Tibial nerve (tissue), 4 donors: ENCODE results near the gene ADM5. TPM values are rescaled to one million over a fixed set of nuclear protein-coding genes. Genes with fewer than 3 reads are reported as not detected.
A peak's percentile ranks its signal among the peaks of the same experiment; 100 is the strongest.

Experiments used
- DNase-seq, 2 donors: peaks; one replicate each; pipeline ENCODE4 v3.0.0-alpha.2; 2019; ENCODE audit warnings: low spot score in 2 of 2
- H3K27ac ChIP-seq, 4 donors: fragments of 200-600 bp; sonication (generic) in 3 of 4; one replicate each; pipeline ENCODE4 v1.5.1; 2017 to 2019; ENCODE audit warnings: mild to moderate bottlenecking in 1 of 4
- H3K27me3 ChIP-seq, 2 donors: fragments of 200-600 bp; sonication (generic) in 1 of 2; one replicate each; pipeline versions ENCODE4 v1.5.1 to v1.6.0; 2017 to 2019
- H3K36me3 ChIP-seq, 3 donors: fragments of 200-600 bp; sonication (generic); one replicate each; pipeline ENCODE4 v1.5.1; 2018 to 2019
- H3K4me1 ChIP-seq, 4 donors: fragments of 200-600 bp; sonication (generic) in 3 of 4; one replicate each; pipeline ENCODE4 v1.5.1; 2017 to 2019
- H3K4me3 ChIP-seq, 4 donors: fragments of 200-600 bp; sonication (generic) in 3 of 4; one replicate each; pipeline ENCODE4 v1.5.1; 2017 to 2019; ENCODE audit warnings: mild to moderate bottlenecking in 1 of 4, moderate library complexity in 1 of 4
- H3K9me3 ChIP-seq, 4 donors: fragments of 200-600 bp; sonication (generic) in 3 of 4; one replicate each; pipeline ENCODE4 v1.5.1; 2017 to 2019
- CTCF ChIP-seq, 5 experiments: fragments of 200-600 bp in 3 of 5; fragments of 450-650 bp in 2 of 5; sonication (generic) in 3 of 5; IDR thresholded peaks; one replicate each; pipeline ENCODE4 v1.5.1; 2016 to 2019; ENCODE audit warnings: antibody characterized with exemption in 5 of 5, mild to moderate bottlenecking in 3 of 5, moderate library complexity in 2 of 5
- EP300 ChIP-seq, 2 donors: sonication (generic); formaldehyde crosslinking; IDR thresholded peaks; one replicate each; pipeline ENCODE4 v1.6.1; 2017; ENCODE audit warnings: antibody characterized with exemption in 2 of 2, mild to moderate bottlenecking in 1 of 2
- POLR2A ChIP-seq, 2 donors: fragments of 450-650 bp; IDR thresholded peaks; one replicate each; pipeline ENCODE4 v1.6.1; 2017; ENCODE audit warnings: antibody characterized with exemption in 2 of 2, mild to moderate bottlenecking in 2 of 2, moderate library complexity in 2 of 2
- WGBS, 2 donors: methylation state at CpG; one replicate each; pipeline ENCODE4 v1.1.5; 2018; 5-methylcytosine and 5-hydroxymethylcytosine counted together
- total RNA-seq, 4 donors: library from RNA; depleted of rRNA; stranded (reverse); fragments of >200 nt; gene quantifications; one replicate each; pipeline ENCODE4 v1.1.0, GENCODE V29; 2016

Gene ADM5
- total RNA-seq, 4 donors from 2014 or later: 1.5 to 4.3 TPM; not detected in 2

DNA sequence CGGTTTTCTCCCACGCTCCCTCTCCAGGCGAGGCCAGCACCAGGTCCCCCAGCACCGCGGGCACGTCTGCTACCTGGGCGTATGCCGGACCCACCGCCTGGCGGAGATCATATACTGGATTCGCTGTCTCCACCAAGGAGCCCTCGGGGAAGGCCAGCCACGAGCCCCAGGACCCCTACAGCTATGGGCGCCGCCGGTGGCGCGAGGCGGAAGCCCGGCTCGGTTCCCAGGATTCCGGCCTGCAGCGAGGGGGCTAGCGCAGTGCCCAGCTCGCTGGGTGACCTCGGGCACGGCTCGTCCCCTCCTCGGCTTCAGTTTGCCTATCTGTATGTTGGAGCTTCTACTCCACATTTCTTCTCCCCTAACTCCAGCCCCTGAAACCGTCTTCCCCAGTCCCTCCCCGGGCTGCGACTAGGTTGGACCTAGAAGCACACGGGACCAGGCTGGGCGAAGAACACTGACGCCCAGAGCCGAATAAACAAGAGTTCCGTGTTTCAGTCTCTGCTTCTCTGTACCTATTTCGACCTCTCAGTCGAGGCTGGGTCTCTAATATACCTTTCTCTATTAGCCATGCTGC, 773 bp downstream of the ADM5 start:
- H3K36me3 ChIP-seq: peaks cover 0 to 38% (median 9%) of the 10 kb centered on the region in 3 donors
- H3K27ac ChIP-seq: peak overlapping the region; percentile 8 to 60 (median 14)
- no peaks in the 10 kb centered on the region for H3K9me3 ChIP-seq
- DNase-seq: no peak
- peaks cover 0 to 27% (median 10%) of the 10 kb centered on the region in 4 donors for H3K4me1 ChIP-seq
- WGBS, 2 donors: 18% methylated on average over 22 to 27 of the region's 39 CpGs
- TF ChIP-seq CTCF (IDR thresholded peaks at IDR 0.05) (peak in 1 of 5 experiments; percentile 3), POLR2A (IDR thresholded peaks at IDR 0.05) (no peak), EP300 (IDR thresholded peaks at IDR 0.05) (no peak)
- H3K4me3 ChIP-seq: peak overlapping the region; percentile 24 to 49 (median 35)
- peaks cover 0 to 39% of the 10 kb centered on the region in 2 donors for H3K27me3 ChIP-seq

DNA sequence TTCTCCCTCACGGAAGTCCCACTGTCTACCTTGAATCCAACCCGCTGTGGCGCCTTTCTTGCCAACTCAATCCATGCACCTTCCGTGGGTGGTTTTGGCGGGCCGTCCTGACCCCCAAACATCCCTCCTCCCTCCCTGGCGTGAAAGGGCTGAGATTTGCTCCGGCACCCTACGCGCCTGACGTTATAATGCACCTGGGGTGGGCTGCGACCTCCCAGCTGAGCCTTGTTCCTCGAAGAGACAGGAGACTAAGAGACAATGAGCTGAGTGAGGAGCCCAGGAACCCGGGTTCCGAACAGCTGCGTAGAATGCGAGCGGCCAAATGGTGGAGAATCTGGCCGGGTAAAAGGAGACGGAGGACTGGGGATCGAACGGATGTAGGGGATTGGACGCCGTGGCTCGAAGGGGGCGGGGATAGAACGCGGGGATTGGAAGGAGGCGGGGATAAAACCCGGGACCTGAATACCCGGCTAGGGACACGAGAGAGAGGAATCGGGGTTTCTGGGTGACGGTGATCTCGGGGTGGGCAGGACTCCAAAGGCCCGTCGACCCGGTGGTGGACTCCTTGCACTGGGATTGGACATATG, 1.4 kb downstream of the ADM5 start, which contains the start of gene CPT1C:
Gene CPT1C, plus strand, starts transcription at position 461 of the 587 bp plus-strand sequence. CDS start 1,137 bp downstream, outside the sequence.
- Histone ChIP-seq H3K4me1 (peaks cover 0 to 27% (median 10%) of the 10 kb centered on the region in 4 donors), H3K27me3 (peaks cover 0 to 39% of the 10 kb centered on the region in 2 donors), H3K36me3 (peaks cover 0 to 32% (median 7%) of the 10 kb centered on the region in 3 donors), H3K4me3 (peak within 1 kb of the TSS; percentile 24 to 49 (median 35)), H3K27ac (peak within 1 kb of the TSS; percentile 8 to 60 (median 14)), H3K9me3 (no peaks in the 10 kb centered on the region)
- 2 to 5% methylated on average over 38 of the region's 38 CpGs for WGBS, 2 donors
- DNase-seq: peak; percentile 47 to 70
- no peak for TF ChIP-seq EP300 (IDR thresholded peaks at IDR 0.05)
- peak in 1 of 2 donors; percentile 31 for TF ChIP-seq POLR2A (IDR thresholded peaks at IDR 0.05)
- TF ChIP-seq CTCF (IDR thresholded peaks at IDR 0.05): no peak

DNA sequence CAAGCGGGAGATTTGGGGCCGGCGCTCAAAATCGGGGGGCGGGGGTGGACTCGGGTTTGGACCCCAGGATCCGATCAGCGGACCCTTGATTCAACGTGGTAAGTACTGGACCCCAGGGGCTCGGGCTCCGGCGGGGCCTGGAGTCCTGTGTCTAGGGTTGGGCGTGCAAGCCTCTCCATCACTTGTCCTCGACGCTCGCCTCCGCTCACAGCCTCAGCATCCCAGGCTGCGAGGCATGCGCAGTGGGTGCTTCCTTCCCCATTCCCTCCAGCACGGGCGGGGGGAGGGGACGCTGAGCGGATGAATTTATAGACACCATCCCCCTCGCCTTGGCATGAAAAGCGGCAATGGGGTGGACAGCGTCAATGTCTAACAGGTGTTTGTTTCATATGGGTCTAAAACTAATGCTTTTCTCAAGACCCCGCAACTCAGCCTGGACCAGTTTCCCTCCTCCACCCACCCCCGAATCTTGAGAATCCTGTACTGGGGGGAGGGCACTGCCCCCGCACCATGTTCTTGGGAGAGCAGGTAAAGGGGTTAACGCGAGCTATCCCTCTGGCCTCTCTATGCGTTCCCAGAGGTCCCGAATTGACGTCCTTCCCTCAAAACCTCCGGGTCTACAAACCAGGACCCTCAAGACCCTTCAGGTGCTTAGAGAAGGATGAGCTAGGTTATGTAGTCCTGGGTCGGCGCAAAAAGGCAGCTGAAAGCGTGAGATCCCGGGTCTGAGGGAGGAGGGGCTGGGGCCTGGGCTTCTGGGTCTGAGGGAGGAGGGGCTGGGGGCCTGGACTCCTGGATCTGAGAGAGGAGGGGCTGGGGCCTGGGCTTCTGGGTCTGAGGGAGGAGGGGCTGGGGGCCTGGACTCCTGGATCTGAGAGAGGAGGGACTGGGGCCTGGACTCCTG, 2.1 kb downstream of the ADM5 start:
- Histone ChIP-seq H3K9me3 (no peaks in the 10 kb centered on the region), H3K27ac (no peak overlapping the region), H3K36me3 (peaks cover 0 to 24% (median 0%) of the 10 kb centered on the region in 3 donors), H3K4me3 (peak overlapping the region; percentile 24 to 49 (median 35)), H3K4me1 (peaks cover 0 to 27% (median 10%) of the 10 kb centered on the region in 4 donors), H3K27me3 (peaks cover 0 to 39% of the 10 kb centered on the region in 2 donors)
- DNase-seq: no peak
- WGBS, 2 donors: 6 to 13% methylated on average over 23 to 28 of the region's 39 CpGs
- no peak for TF ChIP-seq EP300 (IDR thresholded peaks at IDR 0.05)
- TF ChIP-seq CTCF (IDR thresholded peaks at IDR 0.05): no peak
- TF ChIP-seq POLR2A (IDR thresholded peaks at IDR 0.05): no peak

DNA sequence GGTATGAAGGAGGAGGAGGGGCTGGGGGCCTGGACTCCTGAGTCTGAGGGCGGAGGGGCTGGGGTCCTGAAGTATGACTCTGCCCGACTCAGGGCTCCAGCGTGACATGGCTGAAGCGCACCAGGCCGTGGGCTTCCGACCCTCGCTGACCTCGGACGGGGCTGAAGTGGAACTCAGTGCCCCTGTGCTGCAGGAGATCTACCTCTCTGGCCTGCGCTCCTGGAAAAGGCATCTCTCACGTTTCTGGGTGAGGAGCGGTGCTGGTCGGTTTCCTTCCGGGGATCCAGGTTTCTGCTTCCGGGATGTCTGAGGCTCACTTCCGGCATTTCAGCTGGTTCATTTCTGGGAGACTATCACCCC, 2.7 kb downstream of the ADM5 start:
- 65 to 74% methylated on average over 16 of the region's 16 CpGs for WGBS, 2 donors
- Histone ChIP-seq H3K4me3 (peak overlapping the region in 1 of 4 donors; percentile 49), H3K9me3 (no peaks in the 10 kb centered on the region), H3K27ac (no peak overlapping the region), H3K4me1 (peaks cover 0 to 27% (median 10%) of the 10 kb centered on the region in 4 donors), H3K27me3 (peaks cover 0 to 39% of the 10 kb centered on the region in 2 donors), H3K36me3 (peaks cover 0 to 18% (median 0%) of the 10 kb centered on the region in 3 donors)
- DNase-seq: no peak
- TF ChIP-seq CTCF (IDR thresholded peaks at IDR 0.05): no peak
- no peak for TF ChIP-seq POLR2A (IDR thresholded peaks at IDR 0.05)
- no peak for TF ChIP-seq EP300 (IDR thresholded peaks at IDR 0.05)
